Activated naive CD4-positive, alpha-beta T cell treated with anti-CD3 and anti-CD28 coated beads, Interleukin-2, amount 50 U/mL, for 72 hours (primary cell): ENCODE measurements around the gene GRIN3A. TPM values are rescaled to one million over a fixed set of nuclear protein-coding genes. Genes with fewer than 3 reads are reported as not detected.

Experiments
- ATAC-seq, 2 donors: fragments of 150-1000 bp; cut with Tn5 transposase; 2 replicates each; pipeline ENCODE4 v1.10.0; 2021; ENCODE audit warnings: mild to moderate bottlenecking in 2 of 2, moderate library complexity in 2 of 2
- DNase-seq, 2 donors: peaks; one replicate each; pipeline ENCODE4 v3.0.0; 2021 to 2022; ENCODE audit warnings: low spot score in 2 of 2
- H3K27ac Mint-ChIP-seq, 2 donors: one replicate each; pipeline ENCODE4 v1.8.0; 2022; ENCODE audit warnings: mild to moderate bottlenecking in 2 of 2, mixed read lengths in 2 of 2
- H3K36me3 Mint-ChIP-seq, 2 donors: one replicate each; pipeline ENCODE4 v1.8.0; 2022; ENCODE audit warnings: mixed read lengths in 2 of 2
- H3K9me3 Mint-ChIP-seq, 2 donors: one replicate each; pipeline ENCODE4 v1.8.0; 2022; ENCODE audit warnings: mixed read lengths in 2 of 2
- total RNA-seq, 2 donors: library from RNA; stranded (reverse); gene quantifications; one replicate each; pipeline ENCODE4 v1.2.3, GENCODE V29; 2022

GRIN3A gene
- total RNA-seq, 2 donors from 2014 or later = 0.02 TPM; not detected in 1

- ATAC-seq (peak; percentile 12 to 25), DNase-seq (peak; percentile 70 to 71)
- H3K27ac Mint-ChIP-seq = no peak overlapping the region
- peaks cover 5 to 6% of the 10 kb centered on the region in 2 donors for H3K36me3 Mint-ChIP-seq
- H3K9me3 Mint-ChIP-seq = no peaks in the 10 kb centered on the region
Observed at GRCh38 chr9:101530076-101530711, 208.3 kb downstream of the GRIN3A start.

DNA sequence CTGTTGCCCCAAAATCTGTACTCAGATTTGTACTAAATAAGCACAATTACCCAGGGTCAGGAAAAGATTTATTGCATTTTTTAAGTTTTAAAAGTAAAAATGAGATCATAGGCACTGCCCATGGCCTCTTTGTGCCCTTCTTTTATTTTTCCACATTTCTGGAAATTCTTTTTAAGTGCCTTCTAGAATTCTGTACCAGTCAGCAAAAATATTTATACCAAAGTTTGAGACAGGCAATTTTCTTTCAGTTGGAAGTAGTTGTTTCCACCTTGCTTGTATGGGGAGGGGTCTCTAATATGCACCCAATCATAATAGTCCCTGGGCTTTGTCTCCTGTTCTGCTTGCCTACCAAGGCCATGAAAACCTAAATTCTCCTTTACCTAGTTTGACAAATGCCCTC lies 210.4 kb downstream of the GRIN3A start:
- no peaks in the 10 kb centered on the region for H3K9me3 Mint-ChIP-seq
- ATAC-seq (no peak), DNase-seq (no peak)

DNA sequence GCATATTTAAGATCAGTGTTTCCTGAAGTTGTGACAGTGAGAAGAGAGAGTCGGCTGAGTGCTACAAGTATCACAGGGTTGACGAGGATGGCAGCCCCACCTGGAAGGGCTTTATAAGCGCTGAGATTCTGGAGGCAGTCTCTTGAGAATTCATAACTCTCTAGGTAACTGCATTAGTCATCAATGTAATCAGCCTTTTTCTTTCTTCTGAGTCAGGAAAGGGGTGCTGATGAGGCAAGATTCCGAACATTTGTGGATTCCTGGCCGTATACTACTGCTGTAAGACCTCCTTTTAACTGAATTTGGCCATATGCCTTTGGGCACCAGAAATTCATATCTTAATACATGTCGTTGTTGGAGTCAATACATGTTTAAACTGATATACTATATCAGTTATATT lies 211.4 kb downstream of the GRIN3A start:
- Mint-ChIP-seq H3K36me3 (peaks cover 0 to 4% of the 10 kb centered on the region in 2 donors), H3K27ac (no peak overlapping the region), H3K9me3 (no peaks in the 10 kb centered on the region)
- DNase-seq (no peak), ATAC-seq (no peak)

More for the DNA sequence above, 210.4 kb downstream of the GRIN3A start:
- Mint-ChIP-seq H3K27ac (no peak overlapping the region), H3K36me3 (peaks cover 0 to 4% of the 10 kb centered on the region in 2 donors)

- Mint-ChIP-seq H3K9me3 (no peaks in the 10 kb centered on the region), H3K27ac (no peak overlapping the region), H3K36me3 (peaks cover 0 to 4% of the 10 kb centered on the region in 2 donors)
- no peak for DNase-seq
- no peak for ATAC-seq
Observed at GRCh38 chr9:101524371-101524770, 214.1 kb downstream of the GRIN3A start.

Other genes starting within 250 kb of the GRIN3A start
- gene RNF20, start 204.8 kb downstream of the GRIN3A start, total RNA-seq = 10 to 100 TPM; 42.1 to 49.9 TPM
- not detected for gene PPP3R2, start 143.7 kb downstream of the GRIN3A start, total RNA-seq